ENCODE data around the gene MAG.

- TF ChIP-seq CTCF (IDR thresholded peaks at IDR 0.05): no peak
- TF ChIP-seq POLR2A (IDR thresholded peaks at IDR 0.05): no peak
- no peak for TF ChIP-seq POLR2AphosphoS5 (IDR thresholded peaks at IDR 0.05)
- no peak for TF ChIP-seq EP300 (IDR thresholded peaks at IDR 0.05; ENCODE audit: low read depth)
Measured at GRCh38 chr19:35294328-35294727, 2.4 kb downstream of the MAG start.

Measured in transverse colon (tissue), 4 donors.